CD4-positive, alpha-beta memory T cell (primary cell): ENCODE results near the gene NT5C1A. TPM values are rescaled to one million over a fixed set of nuclear protein-coding genes. Genes with fewer than 3 reads are reported as not detected.

ENCODE experiments used
- CTCF ChIA-PET: fragments of 350-600 bp; sonication (Branson Sonifier 250); formaldehyde crosslinking; loops from one replicate; lab custom pipeline; 2021; ENCODE audit warnings: inconsistent platforms; ENCODE audit not compliant: partially characterized antibody; lab: Charles Lee
- POLR2A ChIA-PET: fragments of 350-600 bp; sonication (Branson Sonifier 250); formaldehyde crosslinking; loops from one replicate; lab custom pipeline; 2021; ENCODE audit not compliant: partially characterized antibody; lab: Charles Lee
- DNase-seq, 5 donors: peaks; one replicate each; pipeline versions ENCODE4 v3.0.0 to v3.0.0-alpha.2; 2020 to 2022; ENCODE audit warnings: mixed read lengths in 1 of 5
- H3K27ac ChIP-seq: one replicate; pipeline ENCODE4 v1.7.0; 2013; ENCODE audit warnings: low read depth, low read length
- H3K27me3 ChIP-seq: 2 replicates; pipeline ENCODE4 v1.7.0; 2013; ENCODE audit warnings: mild to moderate bottlenecking, low read length, moderate library complexity; ENCODE audit not compliant: insufficient read depth
- H3K36me3 ChIP-seq: 2 replicates; pipeline ENCODE4 v1.7.0; 2013; ENCODE audit warnings: mild to moderate bottlenecking, low read length, moderate library complexity; ENCODE audit not compliant: insufficient read depth
- H3K4me1 ChIP-seq: 2 replicates; pipeline ENCODE4 v1.7.0; 2013; ENCODE audit warnings: mild to moderate bottlenecking, low read length, moderate library complexity; ENCODE audit not compliant: insufficient read depth
- H3K4me3 ChIP-seq, 2 donors: one replicate each; pipeline ENCODE4 v1.7.0; 2013; ENCODE audit warnings: low read length in 2 of 2, mild to moderate bottlenecking in 1 of 2
- H3K9me3 ChIP-seq, 2 donors: one replicate each; pipeline ENCODE4 v1.7.0; 2013; ENCODE audit warnings: low read length in 2 of 2, control low read depth in 1 of 2; ENCODE audit not compliant: control insufficient read depth in 1 of 2
- H3K27ac Mint-ChIP-seq, 7 donors: one replicate each; pipeline ENCODE4 v1.8.0; 2020 to 2021; ENCODE audit warnings: mixed read lengths in 7 of 7, mild to moderate bottlenecking in 6 of 7, inconsistent platforms in 3 of 7, moderate library complexity in 3 of 7
- H3K27me3 Mint-ChIP-seq, 2 donors: one replicate each; pipeline ENCODE4 v1.8.0; 2020 to 2021; ENCODE audit warnings: mixed read lengths in 2 of 2
- H3K36me3 Mint-ChIP-seq, 2 donors: one replicate each; pipeline ENCODE4 v1.8.0; 2020 to 2021; ENCODE audit warnings: mixed read lengths in 2 of 2, inconsistent platforms in 1 of 2, mild to moderate bottlenecking in 1 of 2
- H3K4me1 Mint-ChIP-seq, 4 donors: one replicate each; pipeline ENCODE4 v1.8.0; 2020 to 2021; ENCODE audit warnings: mixed read lengths in 4 of 4, mild to moderate bottlenecking in 1 of 4
- H3K4me3 Mint-ChIP-seq, 8 donors: one replicate each; pipeline ENCODE4 v1.8.0; 2020 to 2021; ENCODE audit warnings: mixed read lengths in 8 of 8, mild to moderate bottlenecking in 7 of 8, moderate library complexity in 6 of 8, inconsistent platforms in 3 of 8
- H3K9me3 Mint-ChIP-seq, 8 donors: one replicate each; pipeline ENCODE4 v1.8.0; 2020 to 2021; ENCODE audit warnings: mixed read lengths in 8 of 8, mild to moderate bottlenecking in 5 of 8, inconsistent platforms in 3 of 8, moderate library complexity in 1 of 8
- intact Hi-C: fragments of 100-400 bp; cut with micrococcal nuclease; formaldehyde crosslinking; loops from one replicate; pipeline ENCODE4 v1.15.1; 2023
- polyA plus RNA-seq, 2 donors: library from polyadenylated mRNA; unstranded; fragments of 300-500 nt; fragmentation: Illumina TruSeq; gene quantifications; one replicate each; pipeline ENCODE4 v1.2.3, GENCODE V29; 2021
- total RNA-seq, 2 experiments: library from RNA; stranded (reverse); gene quantifications; one replicate each; pipeline ENCODE4 v1.2.3, GENCODE V29; 2021

The NT5C1A gene
- total and polyA plus RNA-seq, 4 experiments from 2014 or later = 0.29 to 0.42 TPM; not detected in 2

- no peaks in the 10 kb centered on the region for H3K9me3 Mint-ChIP-seq
- intact Hi-C loops = no loop called here
- H3K36me3 ChIP-seq = no peaks in the 10 kb centered on the region
- H3K36me3 Mint-ChIP-seq = no peaks in the 10 kb centered on the region
- no peak overlapping the region for H3K4me3 ChIP-seq
- H3K27me3 ChIP-seq = no peaks in the 10 kb centered on the region
- H3K27me3 Mint-ChIP-seq = no peaks in the 10 kb centered on the region
- ChIA-PET POLR2A (no interaction called here), CTCF (interaction anchor here (1.1 kb wide), 1 partner anchor 24 kb away, joined by 3 read pairs; no protein-coding TSS in a partner anchor)
- H3K9me3 ChIP-seq = no peaks in the 10 kb centered on the region
- H3K27ac Mint-ChIP-seq = peak overlapping the region in 2 of 7 donors; percentile 19 to 65
- H3K4me1 ChIP-seq = peaks cover 14% of the 10 kb centered on the region
- H3K4me1 Mint-ChIP-seq = peaks cover 5 to 17% (median 13%) of the 10 kb centered on the region in 4 donors
- H3K27ac ChIP-seq = no peak overlapping the region
- no peak overlapping the region for H3K4me3 Mint-ChIP-seq
- DNase-seq = no peak
These were observed 24.5 kb upstream of the NT5C1A start for GRCh38 chr1:39696448-39696847.

DNA sequence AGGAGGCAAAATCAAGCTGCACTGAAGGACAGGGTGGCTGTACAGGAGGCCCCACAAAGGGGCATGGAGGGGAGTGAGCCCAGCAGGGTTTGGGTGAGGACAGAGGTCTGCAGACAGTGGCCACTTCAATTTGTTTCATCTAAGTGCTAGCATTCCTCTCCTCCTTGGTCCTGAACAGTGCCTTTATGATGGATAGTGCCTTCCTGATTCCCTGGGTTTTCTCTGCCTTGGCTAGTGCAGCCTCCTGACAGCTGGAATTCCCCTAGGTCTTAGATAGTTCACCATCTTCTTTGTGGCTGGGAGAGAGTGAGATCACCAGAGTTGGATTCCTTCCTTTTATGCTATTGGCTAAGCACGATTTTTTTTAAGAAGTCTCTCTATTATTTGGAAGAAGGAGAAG, 23.1 kb upstream of the NT5C1A start:
- POLR2A ChIA-PET = interaction anchor here (5.6 kb wide), 1 partner anchor 22 kb away, joined by 62 read pairs; the partner anchor contains the start of gene NT5C1A
- peaks cover 25% of the 10 kb centered on the region for H3K4me1 ChIP-seq
- Mint-ChIP-seq H3K9me3 (no peaks in the 10 kb centered on the region), H3K36me3 (peaks cover 0 to 2% of the 10 kb centered on the region in 2 donors), H3K4me1 (peaks cover 12 to 28% (median 23%) of the 10 kb centered on the region in 4 donors), H3K27me3 (no peaks in the 10 kb centered on the region), H3K27ac (peak overlapping the region in 3 of 7 donors; percentile 3 to 35 (median 7)), H3K4me3 (no peak overlapping the region)
- no peaks in the 10 kb centered on the region for H3K9me3 ChIP-seq
- DNase-seq = no peak
- no peaks in the 10 kb centered on the region for H3K27me3 ChIP-seq
- CTCF ChIA-PET = interaction anchor here (0.6 to 5.8 kb wide), 2 partner anchors 19 to 36 kb away, joined by 3 to 37 read pairs; no protein-coding TSS in a partner anchor
- no peak overlapping the region for H3K27ac ChIP-seq
- H3K36me3 ChIP-seq = no peaks in the 10 kb centered on the region
- intact Hi-C loops = no loop called here
- no peak overlapping the region for H3K4me3 ChIP-seq

GRCh38 chr1:39694026-39694425, 22.1 kb upstream of the NT5C1A start:
- Mint-ChIP-seq H3K4me3 (peak overlapping the region in 1 of 8 donors; percentile 39), H3K27ac (peak overlapping the region in 6 of 7 donors; percentile 30 to 72 (median 48)), H3K36me3 (peaks cover 0 to 2% of the 10 kb centered on the region in 2 donors), H3K27me3 (no peaks in the 10 kb centered on the region), H3K4me1 (peaks cover 15 to 38% (median 32%) of the 10 kb centered on the region in 4 donors), H3K9me3 (no peaks in the 10 kb centered on the region)
- Histone ChIP-seq H3K4me3 (no peak overlapping the region), H3K9me3 (no peaks in the 10 kb centered on the region), H3K4me1 (peaks cover 35% of the 10 kb centered on the region), H3K27ac (no peak overlapping the region), H3K36me3 (no peaks in the 10 kb centered on the region), H3K27me3 (no peaks in the 10 kb centered on the region)
- POLR2A ChIA-PET = interaction anchor here (5.6 kb wide), 1 partner anchor 21 kb away, joined by 62 read pairs; the partner anchor contains the start of gene NT5C1A
- no peak for DNase-seq
- intact Hi-C loops = loop anchor here (5.0 kb wide), 1 partner anchor 43 kb away; the partner anchor contains the start of gene PPIE
- CTCF ChIA-PET = interaction anchor here (1.4 to 5.8 kb wide), 3 partner anchors 23 to 87 kb away, joined by 4 to 37 read pairs (median 7); partner anchors contain the start of gene NT5C1A

- H3K36me3 ChIP-seq = no peaks in the 10 kb centered on the region
- peaks cover 0 to 2% of the 10 kb centered on the region in 2 donors for H3K36me3 Mint-ChIP-seq
- H3K4me3 ChIP-seq = peak overlapping the region; percentile 69 to 88
- peak overlapping the region; percentile 82 to 95 (median 87) for H3K4me3 Mint-ChIP-seq
- H3K27me3 ChIP-seq = no peaks in the 10 kb centered on the region
- peaks cover 46% of the 10 kb centered on the region for H3K4me1 ChIP-seq
- intact Hi-C loops = loop anchor here (5.0 kb wide), 1 partner anchor 45 kb away; the partner anchor contains the start of gene PPIE
- H3K9me3 Mint-ChIP-seq = no peaks in the 10 kb centered on the region
- POLR2A ChIA-PET = interaction anchor here (1.1 to 5.6 kb wide), 12 partner anchors 8 to 1170 kb away, joined by 3 to 62 read pairs (median 6); partner anchors contain the start of genes CAP1, CITED4, NT5C1A and PABPC4
- H3K9me3 ChIP-seq = no peaks in the 10 kb centered on the region
- CTCF ChIA-PET = interaction anchor here (0.9 to 5.8 kb wide), 12 partner anchors 8 to 218 kb away, joined by 3 to 37 read pairs (median 4); partner anchors contain the start of gene NT5C1A
- H3K4me1 Mint-ChIP-seq = peaks cover 19 to 46% (median 38%) of the 10 kb centered on the region in 4 donors
- peak in 2 of 5 donors; percentile 25 to 51 for DNase-seq
- no peaks in the 10 kb centered on the region for H3K27me3 Mint-ChIP-seq
- H3K27ac Mint-ChIP-seq = peak overlapping the region; percentile 85 to 92 (median 87)
- peak overlapping the region; percentile 65 for H3K27ac ChIP-seq
These were observed 20.5 kb upstream of the NT5C1A start for GRCh38 chr1:39692152-39693074.

GRCh38 chr1:39691383-39692151, 19.7 kb upstream of the NT5C1A start, which contains the start of gene HPCAL4:
Gene HPCAL4, minus strand, starts transcription at chr1:39691433. Its CDS starts 6,830 bp downstream, at chr1:39684603.
- intact Hi-C loops = loop anchor here (1.0 to 5.0 kb wide), 2 partner anchors 8 to 46 kb away; partner anchors contain the start of gene PPIE
- Mint-ChIP-seq H3K27me3 (no peaks in the 10 kb centered on the region), H3K4me3 (peak within 1 kb of the TSS; percentile 83 to 95 (median 87)), H3K36me3 (peaks cover 0 to 2% of the 10 kb centered on the region in 2 donors), H3K27ac (peak within 1 kb of the TSS; percentile 88 to 95 (median 92)), H3K4me1 (peaks cover 19 to 47% (median 39%) of the 10 kb centered on the region in 4 donors), H3K9me3 (no peaks in the 10 kb centered on the region)
- Histone ChIP-seq H3K27ac (peak within 1 kb of the TSS; percentile 65), H3K36me3 (no peaks in the 10 kb centered on the region), H3K27me3 (no peaks in the 10 kb centered on the region), H3K9me3 (no peaks in the 10 kb centered on the region), H3K4me1 (peaks cover 46% of the 10 kb centered on the region), H3K4me3 (peak within 1 kb of the TSS; percentile 69 to 88)
- peak; percentile 91 to 95 (median 93) for DNase-seq
- ChIA-PET CTCF (interaction anchor here (0.8 to 5.8 kb wide), 10 partner anchors 10 to 500 kb away, joined by 3 to 37 read pairs (median 4); partner anchors contain the start of genes NT5C1A and PPIE), POLR2A (interaction anchor here (0.9 to 5.6 kb wide), 15 partner anchors 8 to 1170 kb away, joined by 3 to 62 read pairs (median 5); partner anchors contain the start of genes BMP8B, CAP1, CITED4 and NT5C1A)

DNA sequence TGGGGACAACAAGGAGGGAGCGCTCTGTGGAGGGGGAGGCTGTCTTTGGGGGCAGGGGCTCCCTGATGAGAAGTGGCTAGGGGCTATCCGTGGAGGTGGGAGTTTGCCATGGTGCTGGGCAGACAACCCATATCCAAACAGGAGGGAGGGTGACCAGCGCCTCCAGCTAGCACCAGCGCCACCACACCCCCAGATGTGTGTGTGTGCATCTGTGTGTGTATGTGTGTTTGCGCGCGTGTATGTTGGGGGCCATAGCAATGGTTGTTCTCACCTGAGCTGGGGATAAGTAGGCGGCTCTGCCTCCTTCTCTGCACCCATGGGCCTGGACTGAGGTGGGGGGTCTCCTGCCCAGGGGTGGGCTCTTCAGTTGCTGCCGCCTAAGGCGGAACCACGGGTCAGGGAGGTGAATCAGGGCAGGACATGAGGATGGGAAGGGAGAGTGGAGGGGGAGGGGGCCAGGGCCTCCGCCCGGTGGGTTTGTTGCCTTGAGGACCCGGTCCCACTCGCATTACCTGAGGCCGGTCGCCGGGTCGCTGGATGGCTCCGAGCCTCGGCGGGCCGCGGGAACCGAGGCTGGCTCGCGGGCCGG, 19.0 kb upstream of the NT5C1A start:
- Histone ChIP-seq H3K27me3 (no peaks in the 10 kb centered on the region), H3K9me3 (no peaks in the 10 kb centered on the region), H3K4me1 (peaks cover 46% of the 10 kb centered on the region), H3K4me3 (peak overlapping the region; percentile 69 to 88), H3K36me3 (no peaks in the 10 kb centered on the region), H3K27ac (peak overlapping the region; percentile 65)
- Mint-ChIP-seq H3K4me1 (peaks cover 21 to 52% (median 41%) of the 10 kb centered on the region in 4 donors), H3K27ac (peak overlapping the region; percentile 88 to 95 (median 92)), H3K27me3 (no peaks in the 10 kb centered on the region), H3K36me3 (peaks cover 2 to 4% of the 10 kb centered on the region in 2 donors), H3K4me3 (peak overlapping the region; percentile 83 to 95 (median 87)), H3K9me3 (no peaks in the 10 kb centered on the region)
- ChIA-PET POLR2A (interaction anchor here (0.7 to 5.6 kb wide), 15 partner anchors 7 to 350 kb away, joined by 3 to 62 read pairs (median 5); partner anchors contain the start of genes BMP8B, CAP1, NT5C1A and PABPC4), CTCF (interaction anchor here (0.8 to 5.8 kb wide), 9 partner anchors 10 to 499 kb away, joined by 3 to 37 read pairs (median 4); partner anchors contain the start of genes NT5C1A and PPIE)
- DNase-seq = peak in 2 of 5 donors; percentile 26 to 43
- intact Hi-C loops = loop anchor here (1.0 to 5.0 kb wide), 2 partner anchors 8 to 46 kb away; partner anchors contain the start of gene PPIE
